Liver (tissue), 9 donors: ENCODE measurements around the gene BCL2. TPM values are rescaled to one million over a fixed set of nuclear protein-coding genes. Genes with fewer than 3 reads are reported as not detected.

ENCODE experiments used
- DNase-seq: peaks from one replicate; pipeline ENCODE4 v3.0.0-alpha.2; 2017; ENCODE audit warnings: low spot score
- H3K27ac ChIP-seq, 2 donors: one replicate each; pipeline ENCODE4 v1.7.0; 2013; ENCODE audit warnings: inconsistent platforms in 2 of 2, low read length in 2 of 2, control low read depth in 1 of 2, low read depth in 1 of 2, mild to moderate bottlenecking in 1 of 2
- H3K27me3 ChIP-seq, 4 donors: one replicate each; pipeline versions ENCODE4 v1.6.1 to v1.7.0; 2013; ENCODE audit warnings: low read length in 3 of 4, inconsistent platforms in 1 of 4, mild to moderate bottlenecking in 1 of 4, moderate library complexity in 1 of 4; ENCODE audit not compliant: control insufficient read depth in 4 of 4, insufficient read depth in 4 of 4
- H3K36me3 ChIP-seq, 4 donors: one replicate each; pipeline versions ENCODE4 v1.6.1 to v1.7.0; 2013; ENCODE audit warnings: low read length in 3 of 4, mild to moderate bottlenecking in 3 of 4, low read depth in 1 of 4, moderate library complexity in 1 of 4; ENCODE audit not compliant: control insufficient read depth in 4 of 4, insufficient read depth in 3 of 4
- H3K4me1 ChIP-seq, 4 donors: one replicate each; pipeline versions ENCODE4 v1.6.1 to v1.7.0; 2013; ENCODE audit warnings: low read length in 3 of 4, mild to moderate bottlenecking in 3 of 4, moderate library complexity in 1 of 4; ENCODE audit not compliant: control insufficient read depth in 4 of 4, insufficient read depth in 4 of 4
- H3K4me3 ChIP-seq, 3 donors: one replicate each; pipeline versions ENCODE4 v1.6.1 to v1.7.0; 2013; ENCODE audit warnings: low read length in 3 of 3, control low read depth in 1 of 3, low read depth in 1 of 3, mild to moderate bottlenecking in 1 of 3
- H3K9ac ChIP-seq, 2 donors: one replicate each; pipeline ENCODE4 v1.7.0; 2013; ENCODE audit warnings: low read length in 2 of 2, mild to moderate bottlenecking in 2 of 2, moderate library complexity in 2 of 2, control low read depth in 1 of 2, low read depth in 1 of 2
- H3K9me3 ChIP-seq, 4 donors: one replicate each; pipeline versions ENCODE4 v1.6.1 to v1.7.0; 2013; ENCODE audit warnings: low read length in 3 of 4; ENCODE audit not compliant: control insufficient read depth in 4 of 4
- ATF3 ChIP-seq: IDR thresholded peaks from 2 replicates; pipeline ENCODE4 v1.6.1; 2016; ENCODE audit warnings: antibody characterized with exemption
- CTCF ChIP-seq: fragments of 150-350 bp; IDR thresholded peaks from 2 replicates; pipeline ENCODE4 v1.5.1; 2017; ENCODE audit warnings: improper control_type of control experiment, low read depth, low read length; ENCODE audit not compliant: missing input control
- EGR1 ChIP-seq, 2 donors: IDR thresholded peaks; 2 replicates each; pipeline ENCODE4 v1.6.1; 2016 to 2018; ENCODE audit warnings: antibody characterized with exemption in 2 of 2, low read depth in 2 of 2
- FOXA1 ChIP-seq: IDR thresholded peaks from 2 replicates; pipeline ENCODE4 v1.6.1; 2016; ENCODE audit warnings: antibody characterized with exemption
- FOXA2 ChIP-seq: IDR thresholded peaks from 2 replicates; pipeline ENCODE4 v1.6.1; 2016; ENCODE audit warnings: antibody characterized with exemption
- GABPA ChIP-seq, 2 donors: IDR thresholded peaks in 1 of 2; conservative IDR thresholded peaks in 1 of 2; 2 replicates each; pipeline ENCODE4 v1.6.1; 2016; ENCODE audit warnings: antibody characterized with exemption in 2 of 2, mild to moderate bottlenecking in 1 of 2, moderate library complexity in 1 of 2
- HNF4G ChIP-seq: IDR thresholded peaks from 2 replicates; pipeline ENCODE4 v1.6.1; 2016; ENCODE audit warnings: antibody characterized with exemption
- JUND ChIP-seq, 2 donors: IDR thresholded peaks; 2 replicates each; pipeline ENCODE4 v1.6.1; 2016; ENCODE audit warnings: antibody characterized with exemption in 2 of 2
- NR2F2 ChIP-seq: IDR thresholded peaks from 2 replicates; pipeline ENCODE4 v1.6.1; 2016; ENCODE audit warnings: antibody characterized with exemption
- RAD21 ChIP-seq, 2 donors: IDR thresholded peaks; 2 replicates each; pipeline ENCODE4 v1.6.1; 2016; ENCODE audit warnings: antibody characterized with exemption in 2 of 2, mild to moderate bottlenecking in 2 of 2
- RXRA ChIP-seq, 2 donors: IDR thresholded peaks; 2 replicates each; pipeline ENCODE4 v1.6.1; 2017 to 2018; ENCODE audit warnings: antibody characterized with exemption in 2 of 2, mild to moderate bottlenecking in 1 of 2
- SP1 ChIP-seq: IDR thresholded peaks from 2 replicates; pipeline ENCODE4 v1.6.1; 2018; ENCODE audit warnings: antibody characterized with exemption, mild to moderate bottlenecking
- YY1 ChIP-seq: IDR thresholded peaks from 2 replicates; pipeline ENCODE4 v1.6.1; 2016; ENCODE audit warnings: antibody characterized with exemption, mild to moderate bottlenecking
- ZBTB33 ChIP-seq: IDR thresholded peaks from 2 replicates; pipeline ENCODE4 v1.6.1; 2016; ENCODE audit warnings: antibody characterized with exemption
- WGBS: extraction: QIAGEN DNeasy Blood & Tissue Kit; methylation state at CpG from one replicate; pipeline ENCODE4 v1.1.7; 2013; 5-methylcytosine and 5-hydroxymethylcytosine counted together
- polyA plus RNA-seq, 2 donors: library from polyadenylated mRNA; stranded (reverse) in 1 of 2; unstranded in 1 of 2; fragments of 200-250 nt in 1 of 2; fragments of >200 nt in 1 of 2; fragmentation: Nextera tagmentation in 1 of 2; extraction: Ambion mirVana in 1 of 2; gene quantifications; one replicate each; pipeline versions ENCODE4 v1.2.1 to v1.2.3, GENCODE V29; 2013 to 2015
- total RNA-seq, 2 donors: library from RNA; depleted of rRNA; stranded (reverse); fragments of >200 nt; gene quantifications; one replicate each; pipeline ENCODE4 v1.2.3, GENCODE V29; 2014
- donor health status: healthy.
- donor health status: healthy.
- donor health status: healthy.
- donor health status: healthy.
- donor health status: healthy.

BCL2 gene
- total and polyA plus RNA-seq, 4 donors: 0.40 to 3.9 (median 1.4) TPM

GRCh38 chr18:63207835-63208234 lies 111.7 kb downstream of the BCL2 start:
- Histone ChIP-seq H3K9ac (no peak overlapping the region), H3K27ac (no peak overlapping the region)

GRCh38 chr18:63207143-63207790 lies 112.3 kb downstream of the BCL2 start:
- TF ChIP-seq SP1: no peak
- no peak for TF ChIP-seq FOXA2
- TF ChIP-seq ZBTB33: no peak
- TF ChIP-seq RXRA (IDR thresholded peaks at IDR 0.05): no peak
- TF ChIP-seq GABPA (IDR thresholded peaks at IDR 0.05 in 1 of 2, conservative IDR thresholded peaks at IDR 0.05 in 1 of 2): no peak
- no peak for TF ChIP-seq YY1
- Histone ChIP-seq H3K9ac (no peak overlapping the region), H3K36me3 (no peaks in the 10 kb centered on the region), H3K27ac (no peak overlapping the region), H3K4me1 (no peaks in the 10 kb centered on the region), H3K27me3 (no peaks in the 10 kb centered on the region), H3K9me3 (no peaks in the 10 kb centered on the region), H3K4me3 (no peak overlapping the region)
- 76% methylated on average over 14 of the region's 14 CpGs for WGBS
- DNase-seq: no peak

More at GRCh38 chr18:63207835-63208234, 111.7 kb downstream of the BCL2 start:
- no peak for DNase-seq
- no peak overlapping the region for H3K4me3 ChIP-seq
- no peaks in the 10 kb centered on the region for H3K27me3 ChIP-seq
- 80% methylated on average over 1 of the region's 1 CpG for WGBS
- no peaks in the 10 kb centered on the region for H3K36me3 ChIP-seq
- H3K4me1 ChIP-seq: no peaks in the 10 kb centered on the region
- no peaks in the 10 kb centered on the region for H3K9me3 ChIP-seq
- TF ChIP-seq FOXA1 (no peak), RAD21 (IDR thresholded peaks at IDR 0.05) (no peak), ZBTB33 (no peak), JUND (IDR thresholded peaks at IDR 0.05) (no peak), YY1 (no peak), HNF4G (no peak), NR2F2 (no peak)

- Histone ChIP-seq H3K36me3 (no peaks in the 10 kb centered on the region), H3K27me3 (no peaks in the 10 kb centered on the region), H3K4me1 (no peaks in the 10 kb centered on the region), H3K4me3 (no peak overlapping the region), H3K9me3 (no peaks in the 10 kb centered on the region), H3K9ac (no peak overlapping the region), H3K27ac (no peak overlapping the region)
- 75% methylated on average over 13 of the region's 13 CpGs for WGBS
- TF ChIP-seq RAD21 (IDR thresholded peaks at IDR 0.05): no peak
- TF ChIP-seq GABPA (IDR thresholded peaks at IDR 0.05 in 1 of 2, conservative IDR thresholded peaks at IDR 0.05 in 1 of 2): no peak
- TF ChIP-seq ATF3: no peak
- TF ChIP-seq HNF4G: no peak
- TF ChIP-seq YY1: no peak
- no peak for TF ChIP-seq CTCF
- TF ChIP-seq SP1: no peak
- no peak for TF ChIP-seq ZBTB33
- no peak for TF ChIP-seq JUND (IDR thresholded peaks at IDR 0.05)
- TF ChIP-seq EGR1 (IDR thresholded peaks at IDR 0.05; ENCODE audit: low read depth in 2 of 2): no peak
- TF ChIP-seq FOXA1: no peak
- DNase-seq: no peak
These were observed 113.0 kb downstream of the BCL2 start for GRCh38 chr18:63206433-63207142.
